Motor neuron (in vitro differentiated cells): ENCODE measurements around the gene TOX2. TPM values are rescaled to one million over a fixed set of nuclear protein-coding genes. Genes with fewer than 3 reads are reported as not detected.

ENCODE experiments used
- ATAC-seq, 8 experiments: fragments of 200-7000 bp; cut with Tn5 transposase; replicated peaks in 6 of 8; 2 replicates each; pipeline ENCODE4 v1.8.0; 2021; ENCODE audit warnings: mild to moderate bottlenecking in 8 of 8, moderate library complexity in 8 of 8
- H3K27ac ChIP-seq, 2 donors: fragments of 250-450 bp; sonication (Bioruptor Pico); 2 replicates each; pipeline ENCODE4 v1.9.0; 2021; ENCODE audit warnings: antibody characterized with exemption in 2 of 2, mild to moderate bottlenecking in 2 of 2, moderate library complexity in 1 of 2
- H3K4me1 ChIP-seq, 2 donors: fragments of 250-450 bp; sonication (Bioruptor Pico); replicated peaks in 1 of 2; 2 replicates each; pipeline ENCODE4 v1.6.1; 2021; ENCODE audit warnings: antibody characterized with exemption in 2 of 2, mild to moderate bottlenecking in 2 of 2, moderate library complexity in 1 of 2
- H3K4me3 ChIP-seq, 5 donors: fragments of 250-450 bp; sonication (Bioruptor Pico); 2 replicates each; pipeline ENCODE4 v1.9.0; 2021; ENCODE audit warnings: antibody characterized with exemption in 5 of 5, mild to moderate bottlenecking in 5 of 5, moderate library complexity in 4 of 5
- WGBS, 10 experiments: fragments of 450-650 bp; shearing (Covaris generic); methylation state at CpG; one replicate each; pipeline ENCODE4 v1.0.0; 2022; 5-methylcytosine and 5-hydroxymethylcytosine counted together
- in situ Hi-C, 9 experiments: fragments of 400-800 bp; cut with MboI; loops; one replicate each; pipeline ENCODE4 v1.15.0; 2021; ENCODE audit warnings: low sequenced_read_pairs in 9 of 9, low pct_unique_long_range_greater_than_20kb in 2 of 9; ENCODE audit not compliant: unreplicated experiment in 9 of 9
- total RNA-seq, 8 experiments: library from RNA; unstranded; fragments of 300-600 nt; gene quantifications; 2 replicates each; pipeline versions ENCODE4 v1.2.3 to v1.2.4, GENCODE V29; 2022

TOX2 gene
- total RNA-seq, 8 experiments from 2014 or later: 4.9 to 27.0 (median 8.6) TPM

- Histone ChIP-seq H3K4me3 (no peak overlapping the region), H3K27ac (no peak overlapping the region), H3K4me1 (no peaks in the 10 kb centered on the region)
- in situ Hi-C loops: loop anchor here in 7 of 9 experiments (25.0 kb wide), 4 partner anchors 338 to 663 kb away; partner anchors contain the start of gene GTSF1L (in 1 of the 7)
- 0 to 66% (median 49%) methylated on average over 1 to 7 of the region's 7 CpGs; no CpG with 5 or more reads in 2 of the 10 experiments for WGBS, 10 experiments
- peak in 3 of 8 experiments; percentile 71 to 83 (median 77) for ATAC-seq
Observed at GRCh38 chr20:44099832-44100231, 185.2 kb downstream of the TOX2 start.

DNA sequence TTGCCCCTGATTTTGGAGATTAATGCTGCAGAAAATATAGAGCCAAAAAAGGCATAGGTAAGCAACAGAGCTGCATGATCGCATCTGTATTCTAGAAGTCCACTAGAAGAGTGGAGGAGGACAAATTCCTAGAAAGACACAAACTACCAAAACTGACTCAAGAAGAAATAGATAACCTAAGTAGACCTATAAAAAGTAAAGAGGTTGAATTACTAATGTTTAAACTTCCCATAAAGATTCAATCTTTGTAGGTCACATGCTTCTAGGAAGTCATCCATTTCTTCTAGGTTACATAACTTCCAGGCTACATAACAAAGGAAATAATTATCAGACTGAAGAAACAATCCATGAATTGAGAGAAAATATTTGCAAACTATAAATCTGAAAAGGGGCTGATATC is 187.9 kb downstream of the TOX2 start:
- in situ Hi-C loops: no loop called here
- Histone ChIP-seq H3K4me3 (no peak overlapping the region), H3K4me1 (no peaks in the 10 kb centered on the region), H3K27ac (no peak overlapping the region)
- WGBS, 10 experiments: 80 to 100% (median 93%) methylated on average over 1 of the region's 1 CpG
- no peak for ATAC-seq

GRCh38 chr20:44104798-44105517 is 190.3 kb downstream of the TOX2 start:
- ATAC-seq: peak in 3 of 8 experiments; percentile 25 to 65 (median 43)
- no peaks in the 10 kb centered on the region for H3K4me1 ChIP-seq
- H3K27ac ChIP-seq: no peak overlapping the region
- in situ Hi-C loops: no loop called here
- no peak overlapping the region for H3K4me3 ChIP-seq
- 50 to 81% (median 60%) methylated on average over 2 to 6 of the region's 7 CpGs; no CpG with 5 or more reads in 1 of the 10 experiments for WGBS, 10 experiments

GRCh38 chr20:44106615-44107014 is 192.0 kb downstream of the TOX2 start:
- no peaks in the 10 kb centered on the region for H3K4me1 ChIP-seq
- H3K27ac ChIP-seq: no peak overlapping the region
- WGBS, 10 experiments: 0 to 63% (median 20%) methylated on average over 1 to 4 of the region's 5 CpGs; no CpG with 5 or more reads in 5 of the 10 experiments
- no peak for ATAC-seq
- no peak overlapping the region for H3K4me3 ChIP-seq
- in situ Hi-C loops: no loop called here

GRCh38 chr20:44109951-44110361 is 195.3 kb downstream of the TOX2 start:
- ATAC-seq: no peak
- in situ Hi-C loops: loop anchor here in 1 of 9 experiments (10.0 kb wide), 1 partner anchor 85 kb away; no protein-coding TSS in a partner anchor
- 0 to 87% (median 80%) methylated on average over 1 to 3 of the region's 5 CpGs; no CpG with 5 or more reads in 6 of the 10 experiments for WGBS, 10 experiments
- Histone ChIP-seq H3K4me3 (no peak overlapping the region), H3K27ac (no peak overlapping the region), H3K4me1 (no peaks in the 10 kb centered on the region)

- 30 to 100% (median 73%) methylated on average over 1 to 6 of the region's 9 CpGs for WGBS, 10 experiments
- H3K27ac ChIP-seq: no peak overlapping the region
- no peak overlapping the region for H3K4me3 ChIP-seq
- H3K4me1 ChIP-seq: no peaks in the 10 kb centered on the region
- no peak for ATAC-seq
- in situ Hi-C loops: loop anchor here in 1 of 9 experiments (10.0 kb wide), 1 partner anchor 84 kb away; no protein-coding TSS in a partner anchor
Observed at GRCh38 chr20:44110816-44111568, 196.3 kb downstream of the TOX2 start.

DNA sequence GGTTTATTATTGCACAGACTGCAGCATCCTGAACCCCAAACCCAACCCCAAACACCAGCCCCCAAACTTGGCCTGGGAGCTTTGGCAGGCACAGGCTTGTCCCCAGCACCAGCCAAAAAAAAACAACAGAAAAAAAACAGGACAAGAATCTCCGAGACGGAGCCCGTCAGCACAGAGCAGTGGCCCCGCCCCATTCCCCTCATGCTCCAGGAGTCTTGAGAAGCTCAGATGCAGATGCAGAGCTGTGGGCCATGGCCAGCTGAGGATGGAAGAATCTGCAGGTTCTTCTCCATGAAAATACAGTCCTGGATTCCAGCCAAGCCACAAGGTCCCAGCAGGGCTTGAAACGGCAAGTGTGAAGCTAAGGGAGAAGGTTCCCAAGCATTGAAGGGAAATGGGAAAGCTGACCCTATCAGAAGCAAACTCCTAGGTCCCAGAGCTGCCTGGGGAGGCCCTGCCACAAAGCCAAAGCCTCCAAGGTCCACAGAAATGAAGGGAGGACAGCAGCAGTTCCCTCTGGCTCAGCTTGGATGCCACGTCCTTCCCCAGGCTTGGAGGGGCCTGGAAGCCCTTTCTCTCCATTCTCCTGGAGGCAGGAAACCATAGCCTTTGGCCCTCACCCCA is 197.2 kb downstream of the TOX2 start:
- in situ Hi-C loops: loop anchor here in 1 of 9 experiments (10.0 kb wide), 1 partner anchor 83 kb away; no protein-coding TSS in a partner anchor
- peak in 2 of 8 experiments; percentile 29 to 66 for ATAC-seq
- H3K4me3 ChIP-seq: no peak overlapping the region
- H3K27ac ChIP-seq: no peak overlapping the region
- H3K4me1 ChIP-seq: no peaks in the 10 kb centered on the region
- WGBS, 10 experiments: 0 to 64% (median 40%) methylated on average over 1 to 5 of the region's 6 CpGs; no CpG with 5 or more reads in 7 of the 10 experiments

DNA sequence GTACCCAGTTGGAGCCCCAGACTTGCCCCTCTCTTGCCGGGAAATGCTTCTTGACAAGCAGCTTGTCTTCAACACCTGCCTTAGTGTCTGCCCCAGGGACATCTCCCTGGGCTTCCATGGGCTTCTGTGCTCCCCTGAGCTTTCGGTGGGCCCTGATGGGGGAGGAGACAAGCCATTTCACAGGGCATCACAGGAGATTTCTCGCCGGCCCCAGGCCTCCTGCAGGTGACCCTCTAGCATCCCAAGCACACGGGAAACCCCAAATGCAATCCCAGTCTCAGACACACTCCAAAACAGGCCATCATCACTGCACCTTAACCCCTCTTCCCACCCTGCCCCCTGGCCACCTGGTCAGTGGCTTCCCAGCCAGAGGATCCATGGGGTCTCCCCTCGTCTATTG is 197.8 kb downstream of the TOX2 start:
- 83% methylated on average over 2 of the region's 6 CpGs; no CpG with 5 or more reads in 9 of the 10 experiments for WGBS, 10 experiments
- in situ Hi-C loops: loop anchor here in 1 of 9 experiments (10.0 kb wide), 1 partner anchor 82 kb away; no protein-coding TSS in a partner anchor
- Histone ChIP-seq H3K4me3 (no peak overlapping the region), H3K27ac (no peak overlapping the region), H3K4me1 (no peaks in the 10 kb centered on the region)
- no peak for ATAC-seq

DNA sequence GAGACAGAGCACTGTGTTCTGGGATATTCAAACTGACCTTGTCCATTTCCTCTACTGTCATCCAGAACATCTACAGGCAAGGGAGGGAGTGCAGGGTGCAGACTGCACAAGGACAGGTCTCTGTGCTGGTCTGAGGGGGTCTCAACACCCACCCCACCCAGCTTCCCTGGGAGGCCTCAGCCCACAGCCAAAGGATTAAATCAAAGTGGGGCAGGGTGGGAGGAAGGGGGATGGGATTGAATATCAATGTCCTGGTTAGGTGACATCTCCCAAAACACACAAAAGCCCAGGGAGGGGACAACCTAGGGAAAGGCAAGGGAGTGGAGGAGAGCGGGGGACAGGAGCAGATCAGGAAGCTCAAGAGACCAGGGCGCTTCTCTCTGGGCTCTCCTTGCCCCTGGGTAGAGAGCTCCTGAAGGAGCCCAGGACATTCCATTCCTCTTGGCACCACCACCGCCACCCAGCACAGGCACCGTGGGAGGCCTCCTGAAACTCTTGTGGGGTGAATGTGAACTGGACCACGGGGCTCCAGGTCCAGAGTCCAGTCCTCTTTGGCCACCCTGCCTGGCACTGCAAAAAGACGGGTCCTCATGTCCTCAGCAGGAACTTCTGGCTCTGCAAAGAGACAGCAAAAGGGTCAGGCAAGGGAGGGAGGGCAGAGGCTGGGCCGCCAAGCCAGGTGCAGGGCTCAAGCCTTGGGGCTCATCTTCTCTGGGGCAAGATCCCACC is 198.4 kb downstream of the TOX2 start:
- 20 to 100% (median 43%) methylated on average over 1 to 2 of the region's 7 CpGs; no CpG with 5 or more reads in 7 of the 10 experiments for WGBS, 10 experiments
- in situ Hi-C loops: loop anchor here in 1 of 9 experiments (10.0 kb wide), 1 partner anchor 82 kb away; no protein-coding TSS in a partner anchor
- H3K4me3 ChIP-seq: no peak overlapping the region
- ATAC-seq: no peak
- no peaks in the 10 kb centered on the region for H3K4me1 ChIP-seq
- H3K27ac ChIP-seq: no peak overlapping the region

DNA sequence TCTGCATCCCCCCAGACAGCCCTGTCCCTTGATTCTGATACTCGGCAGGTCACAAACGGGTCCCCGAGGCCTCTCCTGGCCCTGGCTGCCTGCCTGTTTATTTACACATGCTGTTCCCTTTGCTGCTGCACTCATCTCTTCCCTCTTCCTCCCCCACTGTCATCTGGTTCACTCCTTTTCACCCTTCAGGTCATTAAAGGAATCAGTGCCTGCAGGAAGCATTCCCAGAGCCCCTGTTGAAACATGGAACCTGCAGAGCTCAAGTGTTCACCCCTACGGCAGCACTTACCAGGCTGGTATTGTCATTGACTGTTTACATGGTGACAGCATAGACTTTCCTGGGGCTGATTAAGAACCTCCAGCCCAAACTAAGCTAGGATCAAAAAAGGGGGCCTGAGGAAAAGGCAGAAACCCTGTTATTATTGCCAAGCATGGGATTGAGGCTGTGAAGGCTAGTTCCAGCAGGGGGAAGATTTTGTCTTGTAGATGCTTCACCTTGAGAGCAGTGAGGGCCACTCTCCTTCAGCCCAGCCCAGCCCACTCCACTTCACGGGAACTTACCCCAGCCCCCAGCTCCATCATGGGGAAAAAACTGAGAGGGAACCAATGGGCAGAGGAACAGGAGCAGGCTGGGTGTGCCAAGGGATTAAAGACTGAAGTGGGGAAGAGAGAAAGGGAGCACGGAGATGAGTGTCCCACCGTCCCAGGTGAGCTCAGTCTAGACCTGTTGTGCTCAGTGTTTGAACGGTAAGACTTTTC is 199.1 kb downstream of the TOX2 start:
- WGBS, 10 experiments: 17 to 100% (median 41%) methylated on average over 1 to 3 of the region's 8 CpGs; no CpG with 5 or more reads in 4 of the 10 experiments
- no peak overlapping the region for H3K4me3 ChIP-seq
- no peaks in the 10 kb centered on the region for H3K4me1 ChIP-seq
- peak in 1 of 8 experiments; percentile 17 for ATAC-seq
- H3K27ac ChIP-seq: no peak overlapping the region
- in situ Hi-C loops: loop anchor here in 1 of 9 experiments (10.0 kb wide), 1 partner anchor 81 kb away; no protein-coding TSS in a partner anchor

- WGBS, 10 experiments: 92 to 100% methylated on average over 2 of the region's 7 CpGs; no CpG with 5 or more reads in 8 of the 10 experiments
- no peak for ATAC-seq
- Histone ChIP-seq H3K4me3 (no peak overlapping the region), H3K27ac (no peak overlapping the region), H3K4me1 (no peaks in the 10 kb centered on the region)
- in situ Hi-C loops: loop anchor here in 4 of 9 experiments (5.0 to 10.0 kb wide), 2 partner anchors 77 to 80 kb away; no protein-coding TSS in a partner anchor
Observed at GRCh38 chr20:44115181-44115580, 200.5 kb downstream of the TOX2 start.
